Prostate gland (tissue), 2 donors: Measurements from ENCODE around the gene KCTD17. TPM values are rescaled to one million over a fixed set of nuclear protein-coding genes. Genes with fewer than 3 reads are reported as not detected.

ENCODE experiments used
- DNase-seq: peaks from one replicate; pipeline ENCODE4 v3.0.0-alpha.2; 2019; ENCODE audit warnings: low spot score
- H3K27ac ChIP-seq, 2 donors: fragments of 200-600 bp; sonication (generic); 2 replicates each; pipeline ENCODE4 v1.5.1; 2017 to 2019
- H3K27me3 ChIP-seq: fragments of 200-600 bp; sonication (generic); replicated peaks from 2 replicates; pipeline ENCODE4 v1.5.1; 2019; ENCODE audit not compliant: insufficient read depth
- H3K36me3 ChIP-seq, 2 donors: fragments of 200-600 bp; sonication (generic); 1 replicate in 1 of 2; 2 replicates in 1 of 2; pipeline versions ENCODE4 v1.5.1 to v1.8.1; 2017 to 2019
- H3K4me1 ChIP-seq: fragments of 200-600 bp; sonication (generic); replicated peaks from 2 replicates; pipeline ENCODE4 v1.5.1; 2019
- H3K4me3 ChIP-seq, 2 donors: fragments of 200-600 bp; sonication (generic); 2 replicates each; pipeline ENCODE4 v1.5.1; 2017 to 2019
- H3K9me3 ChIP-seq: fragments of 200-600 bp; sonication (generic); 2 replicates; pipeline ENCODE4 v1.5.1; 2017
- POLR2A ChIP-seq: fragments of 450-650 bp; IDR thresholded peaks from one replicate; pipeline ENCODE4 v1.6.1; 2016; ENCODE audit warnings: antibody characterized with exemption, mild to moderate bottlenecking
- POLR2AphosphoS5 ChIP-seq: sonication (generic); formaldehyde crosslinking; IDR thresholded peaks from one replicate; pipeline ENCODE4 v1.6.1; 2017; ENCODE audit warnings: antibody characterized with exemption
- WGBS: methylation state at CpG from one replicate; pipeline ENCODE4 v1.1.5; 2018; 5-methylcytosine and 5-hydroxymethylcytosine counted together
- intact Hi-C: fragments of 100-400 bp; cut with DNase I; formaldehyde crosslinking; loops from one replicate; pipeline ENCODE4 v1.14.2; 2022
- total RNA-seq, 2 donors: library from RNA; depleted of rRNA; stranded (reverse); fragments of >200 nt; gene quantifications; one replicate each; pipeline ENCODE4 v1.1.0, GENCODE V29; 2016
- TF ChIP-seq, protein P1 (sequence below), 4 experiments: fragments of 200-600 bp in 2 of 4; fragments of 450-650 bp in 2 of 4; sonication (generic) in 2 of 4; IDR thresholded peaks; 1 replicate in 3 of 4; 2 replicates in 1 of 4; pipeline ENCODE4 v1.5.1; 2016 to 2019; ENCODE audit warnings: antibody characterized with exemption in 4 of 4, mild to moderate bottlenecking in 2 of 4, moderate library complexity in 2 of 4

Gene KCTD17
- total RNA-seq, 2 donors from 2014 or later = 7.8 to 32.4 TPM

DNA sequence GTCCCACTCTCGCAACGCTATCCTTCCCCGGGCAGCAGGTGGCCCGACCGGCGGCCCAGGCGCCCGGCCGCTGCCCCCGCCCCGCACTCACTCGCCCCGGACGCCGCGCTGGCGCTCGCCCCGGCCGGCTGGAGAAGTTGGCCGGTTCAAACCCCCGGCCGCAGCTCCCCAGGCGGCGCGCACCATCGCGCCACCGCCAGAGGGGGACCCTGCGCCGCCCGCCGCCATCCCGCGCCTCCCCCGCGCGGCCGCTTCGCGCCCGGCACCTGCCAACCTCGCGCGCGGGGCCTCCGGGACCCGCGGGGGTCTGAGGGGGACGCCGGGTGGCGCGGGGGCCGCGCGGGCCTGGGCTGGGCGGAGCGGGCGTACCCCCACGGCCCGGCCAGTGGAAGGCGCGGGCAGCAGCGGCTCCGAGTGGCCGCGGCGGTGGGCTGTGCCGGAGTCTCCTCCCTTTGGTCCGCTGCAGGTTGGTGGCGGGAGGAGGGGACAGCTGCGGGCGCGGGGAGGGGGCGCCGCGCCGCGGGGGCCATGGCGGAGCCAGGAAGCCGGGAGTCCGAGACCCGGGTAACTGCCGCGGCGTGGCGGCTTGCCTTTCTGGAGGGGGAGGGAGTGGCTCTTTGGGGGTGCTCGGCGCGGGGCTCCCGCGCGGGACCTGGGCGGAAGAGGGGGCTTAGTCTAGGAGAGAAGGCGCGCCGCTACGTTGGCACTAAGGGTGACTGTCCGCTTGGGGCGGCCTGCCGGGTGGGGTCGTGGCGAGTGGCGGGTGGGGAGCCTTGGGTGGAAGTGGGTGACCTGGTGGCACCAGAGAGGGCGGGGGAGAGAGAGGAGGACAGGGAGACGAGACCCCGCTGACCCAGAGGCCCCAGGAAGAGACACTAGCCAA lies 32.0 kb upstream of the KCTD17 start, which contains the start of the genes MPST and TST:
TSS of gene MPST (plus strand) at position 434 of the 883 bp plus-strand sequence. CDS start at position 529, 95 bp downstream.
TSS of gene TST (minus strand) at position 139 of the 883 bp plus-strand sequence. CDS start 715 bp downstream, outside the sequence.
- H3K4me3 ChIP-seq = peak within 1 kb of the TSS; percentile 93 to 94
- no peaks in the 10 kb centered on the region for H3K27me3 ChIP-seq
- peak; percentile 69 for TF ChIP-seq POLR2A
- peak; percentile 21 for TF ChIP-seq POLR2AphosphoS5
- TF ChIP-seq, protein P1, sequence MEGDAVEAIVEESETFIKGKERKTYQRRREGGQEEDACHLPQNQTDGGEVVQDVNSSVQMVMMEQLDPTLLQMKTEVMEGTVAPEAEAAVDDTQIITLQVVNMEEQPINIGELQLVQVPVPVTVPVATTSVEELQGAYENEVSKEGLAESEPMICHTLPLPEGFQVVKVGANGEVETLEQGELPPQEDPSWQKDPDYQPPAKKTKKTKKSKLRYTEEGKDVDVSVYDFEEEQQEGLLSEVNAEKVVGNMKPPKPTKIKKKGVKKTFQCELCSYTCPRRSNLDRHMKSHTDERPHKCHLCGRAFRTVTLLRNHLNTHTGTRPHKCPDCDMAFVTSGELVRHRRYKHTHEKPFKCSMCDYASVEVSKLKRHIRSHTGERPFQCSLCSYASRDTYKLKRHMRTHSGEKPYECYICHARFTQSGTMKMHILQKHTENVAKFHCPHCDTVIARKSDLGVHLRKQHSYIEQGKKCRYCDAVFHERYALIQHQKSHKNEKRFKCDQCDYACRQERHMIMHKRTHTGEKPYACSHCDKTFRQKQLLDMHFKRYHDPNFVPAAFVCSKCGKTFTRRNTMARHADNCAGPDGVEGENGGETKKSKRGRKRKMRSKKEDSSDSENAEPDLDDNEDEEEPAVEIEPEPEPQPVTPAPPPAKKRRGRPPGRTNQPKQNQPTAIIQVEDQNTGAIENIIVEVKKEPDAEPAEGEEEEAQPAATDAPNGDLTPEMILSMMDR (IDR thresholded peaks at IDR 0.05) = peak in 2 of 4 experiments; percentile 12 to 78
- intact Hi-C loops = no loop called here
- H3K4me1 ChIP-seq = peaks cover 16% of the 10 kb centered on the region
- H3K27ac ChIP-seq = peak within 1 kb of the TSS; percentile 91 to 94
- WGBS = under 1% methylated on average over 62 of the region's 107 CpGs
- peaks cover 0 to 3% of the 10 kb centered on the region in 2 donors for H3K36me3 ChIP-seq
- no peaks in the 10 kb centered on the region for H3K9me3 ChIP-seq
- DNase-seq = peak; percentile 75

- Histone ChIP-seq H3K4me3 (peak overlapping the region; percentile 93 to 94), H3K36me3 (peaks cover 0 to 4% of the 10 kb centered on the region in 2 donors), H3K27me3 (no peaks in the 10 kb centered on the region), H3K27ac (peak overlapping the region; percentile 91 to 94), H3K4me1 (peaks cover 16% of the 10 kb centered on the region), H3K9me3 (no peaks in the 10 kb centered on the region)
- WGBS = 1% methylated on average over 5 of the region's 5 CpGs
- intact Hi-C loops = no loop called here
- peak; percentile 62 for DNase-seq
- TF ChIP-seq POLR2A (no peak), POLR2AphosphoS5 (no peak)
- TF ChIP-seq, protein P1 (IDR thresholded peaks at IDR 0.05) = no peak
Observed at GRCh38 chr22:37020192-37020479, 31.4 kb upstream of the KCTD17 start.

DNA sequence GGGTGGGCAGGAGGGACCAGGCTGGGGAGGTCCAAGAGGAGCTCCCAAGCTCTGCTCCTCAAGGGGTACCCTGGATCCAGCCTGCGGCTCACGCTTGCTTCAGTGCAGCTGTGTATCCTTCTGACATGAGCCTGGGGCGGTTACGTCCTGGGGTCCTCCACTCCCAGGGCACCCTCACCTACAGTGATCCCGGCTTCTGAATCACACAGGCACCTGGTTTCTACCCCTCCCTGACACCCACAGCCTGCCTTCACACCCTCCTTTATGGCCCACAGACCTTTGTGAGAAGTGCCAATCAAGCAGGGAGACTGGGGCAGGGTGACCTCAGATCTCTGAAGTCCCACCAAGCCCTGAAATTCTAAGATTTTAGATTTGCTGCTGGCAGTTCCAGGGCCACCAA lies 30.5 kb upstream of the KCTD17 start:
- Histone ChIP-seq H3K9me3 (no peaks in the 10 kb centered on the region), H3K4me3 (no peak overlapping the region), H3K4me1 (peaks cover 16% of the 10 kb centered on the region), H3K36me3 (peaks cover 0 to 4% of the 10 kb centered on the region in 2 donors), H3K27ac (no peak overlapping the region), H3K27me3 (no peaks in the 10 kb centered on the region)
- no peak for DNase-seq
- intact Hi-C loops = no loop called here
- no peak for TF ChIP-seq POLR2A
- TF ChIP-seq POLR2AphosphoS5 = no peak
- TF ChIP-seq, protein P1 (IDR thresholded peaks at IDR 0.05) = no peak
- WGBS = 93% methylated on average over 5 of the region's 5 CpGs

GRCh38 chr22:37021710-37022482 lies 29.6 kb upstream of the KCTD17 start:
- no peak overlapping the region for H3K27ac ChIP-seq

More at GRCh38 chr22:37021710-37022482, 29.6 kb upstream of the KCTD17 start:
- intact Hi-C loops = no loop called here
- TF ChIP-seq, protein P1 (IDR thresholded peaks at IDR 0.05) = peak in 3 of 4 experiments; percentile 32 to 62 (median 58)
- TF ChIP-seq POLR2AphosphoS5 = no peak
- Histone ChIP-seq H3K4me1 (peaks cover 16% of the 10 kb centered on the region), H3K36me3 (peaks cover 0 to 4% of the 10 kb centered on the region in 2 donors), H3K9me3 (no peaks in the 10 kb centered on the region), H3K4me3 (no peak overlapping the region), H3K27me3 (no peaks in the 10 kb centered on the region)
- 64% methylated on average over 13 of the region's 13 CpGs for WGBS
- no peak for DNase-seq
